Hepatocyte (in vitro differentiated cells): ENCODE data around the gene SRP14.

Experiments used
- CTCF ChIP-seq: fragments of 200-600 bp; sonication (generic); IDR thresholded peaks from 2 replicates; pipeline ENCODE4 v1.5.1; 2016; ENCODE audit warnings: antibody characterized with exemption, mild to moderate bottlenecking; ENCODE audit not compliant: poor library complexity
- EZH2 ChIP-seq: fragments of 200-600 bp; sonication (generic); IDR thresholded peaks from 2 replicates; pipeline ENCODE4 v1.6.1; 2016; ENCODE audit warnings: antibody characterized with exemption, mild to moderate bottlenecking, borderline replicate concordance

GRCh38 chr15:39987821-39988220 is 51.2 kb downstream of the SRP14 start:
- TF ChIP-seq CTCF (no peak), EZH2 (no peak)
